HG03066 (cell line): Measurements from ENCODE around the gene PARVB.

Experiments
- ATAC-seq: cut with Tn5 transposase; IDR thresholded peaks from one replicate; pipeline ENCODE4 v1.9.1; 2021; ENCODE audit warnings: low read depth; ENCODE audit not compliant: unreplicated experiment

Gene PARVB

DNA sequence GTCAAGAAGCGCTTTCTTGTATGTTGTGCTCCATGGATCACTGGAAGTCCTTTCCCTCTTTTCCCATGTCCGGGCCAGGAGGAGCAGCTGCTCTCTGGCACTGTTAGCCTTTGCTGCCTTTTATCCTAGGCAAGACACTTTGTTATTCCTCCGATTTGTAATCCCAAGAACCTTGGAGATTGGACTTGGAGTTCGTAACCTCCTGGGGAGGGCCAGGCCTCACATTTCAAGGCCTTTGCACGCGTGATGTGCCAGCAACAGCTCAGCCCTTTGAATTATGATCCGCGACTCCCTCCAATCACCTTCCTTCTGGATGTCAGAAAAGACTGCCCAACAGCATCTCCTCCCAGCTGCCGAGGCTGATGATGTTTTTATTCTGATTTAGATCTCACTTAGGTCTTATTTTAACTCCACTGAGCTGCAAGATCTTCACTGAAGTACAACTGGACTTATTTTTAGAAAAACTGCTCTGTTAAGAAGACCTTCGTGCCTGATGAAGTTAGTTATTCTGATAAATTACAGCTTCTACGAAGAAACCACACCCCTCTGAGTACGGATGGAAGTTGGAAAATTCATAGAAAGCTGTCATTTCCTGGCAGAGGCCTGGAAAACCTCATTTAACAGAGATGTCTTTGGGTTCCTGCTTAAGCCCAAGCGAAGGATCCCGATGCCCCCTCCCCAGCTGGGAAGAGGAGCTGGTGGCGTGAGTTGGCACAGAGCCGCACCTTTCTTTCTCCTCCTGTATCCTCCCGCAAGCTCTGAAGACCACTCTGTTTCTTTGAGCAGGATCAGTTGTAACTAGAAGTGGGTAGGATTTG is 62.4 kb downstream of the PARVB start:
- no peak for ATAC-seq

- no peak for ATAC-seq
Measured at GRCh38 chr22:44087089-44087430, 63.0 kb downstream of the PARVB start.

DNA sequence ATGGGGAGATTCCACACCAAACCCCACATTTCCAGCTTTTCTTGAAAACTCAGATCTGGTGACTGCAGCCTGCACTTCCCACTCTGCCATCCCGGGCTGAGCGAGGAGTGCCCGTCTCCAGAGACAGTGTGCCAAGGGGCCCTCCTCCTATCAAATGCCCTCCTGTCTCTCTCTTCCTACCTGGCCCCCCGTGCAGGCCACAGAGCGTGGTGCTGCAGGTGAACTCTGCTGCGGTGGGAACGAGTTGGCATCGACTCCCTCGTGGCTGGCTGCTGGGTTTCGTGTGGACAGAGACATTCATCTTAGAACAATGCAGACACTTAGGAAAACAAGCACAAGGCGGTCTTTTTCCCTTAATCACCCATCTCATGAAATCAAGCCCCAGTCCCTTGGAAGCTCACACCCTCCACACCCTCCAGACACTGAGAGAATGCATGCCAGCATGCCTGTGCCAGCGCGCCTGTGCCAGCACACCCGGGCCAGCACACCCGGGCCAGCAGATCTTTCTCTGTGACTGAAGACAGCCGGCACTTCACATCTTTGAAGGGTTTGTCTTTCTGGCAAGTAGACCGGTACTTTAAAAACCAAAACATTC is 65.0 kb downstream of the PARVB start:
- no peak for ATAC-seq

GRCh38 chr22:44089717-44090570 is 65.8 kb downstream of the PARVB start:
- no peak for ATAC-seq

DNA sequence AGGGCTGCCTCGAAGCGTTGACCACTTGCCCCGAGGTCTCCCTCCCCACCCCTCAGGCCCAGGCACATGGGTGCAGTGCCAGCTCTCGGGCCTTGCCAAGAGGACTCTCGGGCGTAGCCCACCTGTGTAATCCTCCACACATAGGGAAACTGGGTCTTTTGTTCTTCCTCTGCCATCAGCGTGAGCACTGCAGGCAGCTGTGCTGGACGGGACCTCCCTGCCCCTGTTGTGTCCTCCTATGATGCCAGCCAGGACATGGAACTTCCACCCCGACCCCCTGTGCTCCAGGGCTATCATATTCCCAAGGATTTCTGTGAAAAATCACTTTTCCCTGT is 66.4 kb downstream of the PARVB start:
- no peak for ATAC-seq

DNA sequence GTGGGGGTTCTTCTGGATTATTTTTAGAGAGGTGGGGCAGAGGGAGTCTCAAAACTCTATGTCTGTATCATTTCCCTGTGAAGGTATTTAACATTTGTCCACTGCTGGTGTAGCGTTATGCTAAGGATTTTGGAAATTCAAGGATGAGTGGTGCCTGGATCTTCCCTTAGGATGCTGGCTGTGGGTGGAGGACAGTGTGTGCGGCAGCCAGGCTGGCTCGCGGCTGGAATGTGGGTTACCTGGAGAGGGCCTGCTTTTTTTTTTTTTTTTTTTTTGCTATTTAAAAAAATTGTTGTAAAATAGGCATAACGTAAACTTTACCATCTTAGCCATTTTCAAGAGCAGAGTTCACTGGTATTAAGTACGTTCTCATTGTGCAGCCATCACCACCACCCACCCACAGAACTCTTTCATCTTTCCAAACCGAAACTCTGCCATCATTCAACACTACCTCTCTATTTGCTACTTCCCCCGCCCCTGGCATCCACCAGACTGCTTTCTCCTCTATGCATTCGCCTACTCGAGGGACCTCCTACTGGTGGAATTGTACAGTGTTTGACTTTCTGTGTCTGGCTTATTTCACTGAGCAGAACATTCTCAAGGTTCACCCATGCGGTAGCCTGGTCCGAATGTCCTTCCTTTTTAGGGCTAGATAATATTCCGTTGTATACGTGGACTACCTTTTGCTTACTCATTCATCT is 67.1 kb downstream of the PARVB start:
- ATAC-seq, result no peak

DNA sequence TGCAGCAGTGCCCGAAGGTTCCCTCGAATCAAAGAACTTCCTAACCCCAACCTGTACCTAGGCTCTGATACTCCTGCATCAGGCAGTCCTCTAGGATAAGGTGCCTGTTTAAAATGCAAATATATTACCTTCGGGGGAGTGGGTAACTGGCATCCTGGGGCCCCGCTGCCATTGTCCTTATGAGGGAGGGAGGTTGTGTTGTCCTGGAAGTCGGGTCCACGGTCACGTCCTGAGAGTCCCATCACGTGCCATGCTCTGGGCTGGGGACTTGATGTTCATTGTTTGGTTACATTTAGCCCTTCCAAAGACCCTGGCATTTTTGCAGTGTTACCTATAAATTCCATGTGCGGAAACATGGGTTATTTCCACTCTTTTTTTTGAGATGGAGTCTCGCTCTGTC is 67.6 kb downstream of the PARVB start:
- no peak for ATAC-seq

- no peak for ATAC-seq
Measured at GRCh38 chr22:44092636-44093220, 68.6 kb downstream of the PARVB start.

- ATAC-seq, result no peak
Measured at GRCh38 chr22:44093791-44094190, 69.7 kb downstream of the PARVB start.

DNA sequence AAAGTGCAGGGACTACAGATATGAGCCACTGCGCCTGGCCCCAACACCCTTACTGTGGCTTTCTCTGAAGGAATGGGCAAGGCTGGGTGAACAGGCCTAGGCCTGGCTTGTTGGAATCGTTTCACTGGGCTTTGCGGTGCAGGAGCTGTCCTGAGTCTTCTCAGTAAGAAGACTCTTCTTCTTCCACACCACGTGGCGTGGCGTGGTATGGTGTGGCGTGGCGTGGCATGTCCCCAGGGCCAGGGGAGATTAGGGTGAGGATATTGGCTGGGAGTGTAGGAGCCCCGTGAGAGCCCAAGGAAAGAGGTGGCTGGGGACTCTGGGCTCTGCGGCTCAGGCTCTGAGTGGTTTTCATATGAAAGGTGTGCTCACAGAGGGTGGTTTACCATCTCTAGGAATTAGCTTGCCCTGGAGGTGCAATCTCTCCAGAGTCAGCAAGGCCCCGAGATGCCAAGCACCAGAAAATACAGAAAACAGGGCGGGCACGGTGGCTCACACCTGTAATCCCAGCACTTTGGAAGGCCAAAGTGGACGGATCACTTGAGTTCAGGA is 70.7 kb downstream of the PARVB start:
- no peak for ATAC-seq

DNA sequence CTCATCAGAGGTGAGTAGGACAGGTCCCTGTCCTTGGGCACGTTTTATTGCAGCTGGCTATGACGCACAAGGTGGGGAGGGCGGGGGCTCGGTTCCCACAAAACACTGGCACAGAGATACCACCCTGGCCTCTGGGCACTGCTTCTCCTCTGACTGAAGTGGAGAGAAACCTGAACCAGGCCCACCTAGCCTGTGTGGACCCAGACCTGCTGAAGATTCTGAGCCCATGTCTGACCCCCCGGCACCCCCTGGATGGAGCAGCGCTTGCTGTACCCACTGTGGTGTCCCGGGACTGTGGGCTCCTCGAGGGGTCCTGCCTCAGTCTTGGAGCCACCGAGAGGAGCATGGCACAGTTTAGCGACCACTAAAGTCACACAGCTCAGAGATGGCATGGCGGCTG is 72.6 kb downstream of the PARVB start:
- no peak for ATAC-seq

DNA sequence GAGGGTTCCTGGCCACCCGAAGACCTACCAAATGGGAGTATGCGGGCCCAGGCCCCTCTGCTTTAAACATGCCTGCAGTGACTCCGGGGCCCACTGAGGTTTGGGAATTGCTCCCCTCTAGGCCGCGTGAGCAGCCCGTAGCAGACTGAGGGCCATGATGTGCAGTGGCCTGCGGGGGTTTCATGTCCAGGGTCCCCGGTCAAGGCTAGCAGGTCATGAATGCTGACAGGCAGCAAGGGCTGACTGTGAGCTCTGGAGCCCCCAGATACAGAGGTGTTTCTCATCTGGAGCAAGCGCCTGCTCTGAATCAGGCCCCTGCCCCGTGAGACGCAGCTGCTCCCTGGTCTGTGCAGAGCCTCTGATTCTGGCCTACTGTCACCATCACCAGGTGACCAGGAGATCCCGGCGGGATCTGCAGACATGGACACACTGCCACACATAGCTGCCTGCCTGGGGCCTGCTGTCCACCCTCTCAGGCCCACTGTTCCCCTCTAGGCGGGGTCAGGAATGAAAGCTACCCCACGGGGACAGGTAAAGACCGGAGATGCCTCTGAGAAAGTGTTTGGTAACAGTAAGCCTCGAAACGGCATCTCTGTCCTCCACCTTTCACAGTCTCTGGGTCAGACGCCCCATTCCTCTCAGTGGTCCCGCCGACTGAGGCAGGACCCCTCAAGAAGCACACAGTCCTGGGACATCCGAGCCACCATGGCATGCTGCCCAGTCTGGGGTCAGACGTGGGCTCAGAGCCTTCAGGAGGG is 73.3 kb downstream of the PARVB start:
- ATAC-seq, result no peak

GRCh38 chr22:44098021-44098739 is 74.1 kb downstream of the PARVB start:
- no peak for ATAC-seq

DNA sequence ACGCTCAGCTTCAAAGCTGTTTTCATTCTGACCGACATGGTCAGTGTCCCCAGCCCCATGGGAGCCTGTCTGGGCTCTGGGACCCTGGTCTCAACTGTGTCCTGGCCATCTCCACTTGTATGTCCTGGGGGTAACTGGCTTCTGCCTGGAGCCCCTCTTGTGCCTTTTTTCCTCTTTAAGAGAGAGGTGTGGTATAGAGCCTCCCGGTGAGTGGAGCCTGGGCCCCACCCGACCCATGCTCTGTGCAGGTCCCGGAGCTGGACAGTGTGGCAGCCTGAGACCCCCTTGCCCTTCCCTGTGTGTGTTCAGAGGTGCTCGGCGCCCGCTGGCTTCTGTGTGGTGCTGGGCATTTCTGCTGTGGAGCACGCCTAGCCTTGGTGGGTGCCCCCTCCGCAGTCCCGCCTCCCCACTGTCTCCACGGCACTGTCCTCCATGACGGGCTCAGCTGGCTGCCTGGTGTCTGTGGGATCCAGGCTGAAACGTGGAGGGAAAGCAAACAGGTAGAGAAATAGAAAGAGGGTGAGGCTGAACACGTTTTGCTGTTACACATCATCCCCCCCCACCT is 74.9 kb downstream of the PARVB start:
- ATAC-seq, result no peak

GRCh38 chr22:44099696-44100095 is 75.6 kb downstream of the PARVB start:
- no peak for ATAC-seq

GRCh38 chr22:44100411-44100810 is 76.3 kb downstream of the PARVB start:
- no peak for ATAC-seq

DNA sequence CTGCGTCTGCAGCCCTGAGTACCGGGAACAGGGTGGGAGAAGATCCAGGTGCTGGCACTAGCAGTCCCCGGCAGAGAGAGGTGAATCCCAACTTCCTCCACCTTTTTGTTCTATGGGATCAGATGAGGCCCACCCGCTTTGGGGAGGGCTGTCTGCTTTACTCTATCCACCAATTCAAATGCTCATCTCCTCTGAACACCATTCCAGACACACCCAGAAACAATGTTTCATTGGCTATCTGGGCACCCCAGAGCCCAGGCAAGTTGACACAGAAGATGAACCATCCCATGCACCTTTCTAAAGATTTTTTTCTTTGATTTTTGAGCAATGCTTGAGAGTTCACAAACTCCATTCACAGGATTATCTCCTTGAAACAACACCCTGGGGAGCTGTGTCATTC is 78.0 kb downstream of the PARVB start:
- ATAC-seq, result no peak

- no peak for ATAC-seq
Measured at GRCh38 chr22:44102856-44103255, 78.8 kb downstream of the PARVB start.
